H1 (cell line): ENCODE data around the gene HK1. TPM values are rescaled to one million over a fixed set of nuclear protein-coding genes. Genes with fewer than 3 reads are reported as not detected.

ENCODE experiments used
- CHD7 ChIP-seq: fragments of 300-600 bp; sonication (generic); IDR thresholded peaks from 2 replicates; pipeline ENCODE4 v1.7.1; 2012; ENCODE audit warnings: low read length, moderate library complexity, mild to moderate bottlenecking, inconsistent platforms; ENCODE audit not compliant: insufficient replicate concordance
- CREB1 ChIP-seq: IDR thresholded peaks from 2 replicates; pipeline ENCODE4 v1.6.1; 2012; ENCODE audit warnings: inconsistent platforms
- CTCF ChIP-seq, 3 experiments: IDR thresholded peaks; 1 replicate in 2 of 3; 2 replicates in 1 of 3; pipeline versions ENCODE4 v1.5.1 to v1.6.1; 2011; ENCODE audit warnings: low read length in 3 of 3, mild to moderate bottlenecking in 3 of 3, inconsistent platforms in 2 of 3, low read depth in 1 of 3, moderate library complexity in 1 of 3; ENCODE audit not compliant: insufficient read depth in 1 of 3; ENCODE audit errors: control extremely low read depth in 1 of 3
- EZH2 ChIP-seq: fragments of 200-600 bp; sonication (generic); IDR thresholded peaks from 2 replicates; pipeline ENCODE4 v1.7.1; 2012; ENCODE audit warnings: low read depth, mild to moderate bottlenecking, moderate library complexity, low read length, inconsistent platforms; ENCODE audit not compliant: severe bottlenecking
- JUN ChIP-seq: IDR thresholded peaks from 2 replicates; pipeline ENCODE4 v1.6.1; 2011; ENCODE audit warnings: low read depth, mild to moderate bottlenecking, improper control_type of control experiment, low read length
- KDM1A ChIP-seq: fragments of 200-600, 300-600 bp; sonication (generic); IDR thresholded peaks from 2 replicates; pipeline ENCODE4 v1.7.1; 2016; ENCODE audit warnings: mild to moderate bottlenecking, low read length, borderline replicate concordance
- MAX ChIP-seq: IDR thresholded peaks from 2 replicates; pipeline ENCODE4 v1.6.1; 2012; ENCODE audit warnings: inconsistent platforms
- SP2 ChIP-seq: IDR thresholded peaks from 2 replicates; pipeline ENCODE4 v1.6.1; 2012; ENCODE audit warnings: mild to moderate bottlenecking, low read length, inconsistent platforms
- TBP ChIP-seq: IDR thresholded peaks from 2 replicates; pipeline ENCODE4 v1.6.1; 2011; ENCODE audit warnings: low read depth, low read length, improper control_type of control experiment
- polyA plus RNA-seq, 7 experiments: library from polyadenylated mRNA; depleted of rRNA in 3 of 7; stranded (reverse) in 5 of 7; unstranded in 2 of 7; fragments of >200 nt in 5 of 7; fragments of 200-250 nt in 2 of 7; gene quantifications; 1 replicate in 5 of 7; 2 replicates in 1 of 7; 4 replicates in 1 of 7; pipeline versions ENCODE4 v1.2.1 to v1.2.3, GENCODE V29; 2011 to 2013; ENCODE audit warnings: missing spikeins in 2 of 7, mixed read lengths in 2 of 7
- total RNA-seq: library from RNA; stranded (reverse); fragmentation: NEBNext Ultra II Directional; extraction: Animal tissue kit (Norgen Biotek cat#: 25700); gene quantifications from 2 replicates; pipeline ENCODE4 v1.2.1, GENCODE V29; 2021

The HK1 gene
- total and polyA plus RNA-seq, 2 of the 8 experiments (the other 6 are each of a cell fraction or from before 2014, with no cell fraction given) = 55.8 to 247 TPM

- no peak for TF ChIP-seq CHD7
- no peak for TF ChIP-seq JUN
- 0 out of 2 replicates have a peak, but pooled peaks have one; percentile 15 for TF ChIP-seq MAX
- no peak for TF ChIP-seq CREB1
- no peak for TF ChIP-seq KDM1A
- no peak for TF ChIP-seq SP2
- no peak for TF ChIP-seq TBP
- peak; percentile 50 to 62 (median 62) for TF ChIP-seq CTCF (IDR thresholded peaks at IDR 0.05; ENCODE audit: control extremely low read depth in 1 of 3, insufficient read depth in 1 of 3, low read depth in 1 of 3, low read length in 3 of 3)
- TF ChIP-seq EZH2 = no peak
Measured at GRCh38 chr10:69333205-69333604, 54.9 kb downstream of the HK1 start (continued).
